GM10266 (cell line): ENCODE results near the gene TUBGCP6.

ENCODE experiments used
- DNase-seq: peaks from one replicate; pipeline ENCODE4 v3.0.0; 2012; ENCODE audit errors: extremely low spot score
- TF ChIP-seq, protein P1 (sequence below): IDR thresholded peaks from 2 replicates; pipeline ENCODE4 v1.5.1; 2012; ENCODE audit warnings: mild to moderate bottlenecking, low read depth; ENCODE audit not compliant: control insufficient read depth, insufficient read depth; ENCODE audit errors: missing control alignments

Gene TUBGCP6

DNA sequence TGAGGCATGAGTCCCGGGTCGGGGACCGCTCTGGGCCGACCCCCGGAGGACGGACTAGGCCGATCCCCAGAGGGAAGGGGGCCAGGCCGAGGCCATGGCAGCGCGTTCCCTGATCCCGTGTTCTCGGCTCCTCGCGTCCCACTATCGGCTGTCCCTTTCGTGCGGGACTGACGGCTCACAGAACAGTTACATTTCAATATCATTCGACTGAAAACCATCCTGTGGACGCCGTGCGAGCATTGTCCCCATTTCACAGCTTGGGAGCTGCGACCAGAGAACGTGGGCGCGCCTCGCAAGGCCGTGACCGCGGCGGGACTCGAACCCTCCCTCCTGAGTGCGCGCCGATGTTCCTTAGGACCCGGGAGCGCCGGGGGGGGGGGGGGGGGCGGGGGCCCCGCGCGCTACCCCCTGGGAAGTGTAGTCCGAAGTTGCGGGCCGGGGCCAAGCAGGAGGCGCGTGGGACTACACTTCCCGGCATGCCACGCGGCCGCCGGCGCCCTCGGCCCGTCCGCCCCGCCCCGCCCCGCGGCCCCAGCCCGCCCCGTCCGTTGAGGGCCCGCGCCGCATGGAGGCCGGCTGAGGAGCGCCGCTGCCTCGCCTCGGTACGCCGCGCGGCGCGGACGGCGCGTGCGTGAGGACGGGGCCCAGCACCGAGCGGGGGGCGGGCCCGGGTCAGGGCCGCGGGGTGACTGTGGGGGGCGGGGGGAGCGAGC is 59.3 kb downstream of the TUBGCP6 start, which contains the start of gene TRABD:
TRABD (plus strand) TSS at position 539 of the 713 bp plus-strand sequence. CDS start 7,148 bp downstream, outside the sequence.
- peak; percentile 99 for DNase-seq
- TF ChIP-seq, protein P1, sequence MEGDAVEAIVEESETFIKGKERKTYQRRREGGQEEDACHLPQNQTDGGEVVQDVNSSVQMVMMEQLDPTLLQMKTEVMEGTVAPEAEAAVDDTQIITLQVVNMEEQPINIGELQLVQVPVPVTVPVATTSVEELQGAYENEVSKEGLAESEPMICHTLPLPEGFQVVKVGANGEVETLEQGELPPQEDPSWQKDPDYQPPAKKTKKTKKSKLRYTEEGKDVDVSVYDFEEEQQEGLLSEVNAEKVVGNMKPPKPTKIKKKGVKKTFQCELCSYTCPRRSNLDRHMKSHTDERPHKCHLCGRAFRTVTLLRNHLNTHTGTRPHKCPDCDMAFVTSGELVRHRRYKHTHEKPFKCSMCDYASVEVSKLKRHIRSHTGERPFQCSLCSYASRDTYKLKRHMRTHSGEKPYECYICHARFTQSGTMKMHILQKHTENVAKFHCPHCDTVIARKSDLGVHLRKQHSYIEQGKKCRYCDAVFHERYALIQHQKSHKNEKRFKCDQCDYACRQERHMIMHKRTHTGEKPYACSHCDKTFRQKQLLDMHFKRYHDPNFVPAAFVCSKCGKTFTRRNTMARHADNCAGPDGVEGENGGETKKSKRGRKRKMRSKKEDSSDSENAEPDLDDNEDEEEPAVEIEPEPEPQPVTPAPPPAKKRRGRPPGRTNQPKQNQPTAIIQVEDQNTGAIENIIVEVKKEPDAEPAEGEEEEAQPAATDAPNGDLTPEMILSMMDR = no peak

DNA sequence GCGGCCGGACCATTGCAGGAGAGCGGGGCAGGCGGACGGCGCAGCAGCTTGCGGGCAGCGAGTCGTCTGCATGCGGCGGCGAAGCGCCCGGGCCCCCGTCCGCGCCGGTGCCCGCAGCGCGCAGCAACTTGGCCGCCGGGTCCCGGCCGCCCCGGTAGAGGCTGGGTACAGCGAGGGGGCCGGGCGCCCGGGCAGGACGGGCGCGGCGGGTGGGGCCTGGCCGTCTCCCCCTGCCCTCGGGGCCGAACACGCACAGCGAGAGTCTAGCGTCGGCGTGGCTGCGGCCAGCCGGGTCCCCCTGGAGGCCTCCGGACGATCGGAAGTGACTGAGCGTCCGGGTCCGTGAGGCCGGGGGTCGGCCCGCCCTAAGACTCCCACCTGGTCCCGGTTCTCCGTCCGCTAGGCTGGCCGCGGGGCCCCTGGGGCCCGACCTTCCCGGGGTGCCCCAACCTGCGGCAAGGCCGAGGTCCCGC is 59.9 kb downstream of the TUBGCP6 start:
- TF ChIP-seq, protein P1 = no peak

DNA sequence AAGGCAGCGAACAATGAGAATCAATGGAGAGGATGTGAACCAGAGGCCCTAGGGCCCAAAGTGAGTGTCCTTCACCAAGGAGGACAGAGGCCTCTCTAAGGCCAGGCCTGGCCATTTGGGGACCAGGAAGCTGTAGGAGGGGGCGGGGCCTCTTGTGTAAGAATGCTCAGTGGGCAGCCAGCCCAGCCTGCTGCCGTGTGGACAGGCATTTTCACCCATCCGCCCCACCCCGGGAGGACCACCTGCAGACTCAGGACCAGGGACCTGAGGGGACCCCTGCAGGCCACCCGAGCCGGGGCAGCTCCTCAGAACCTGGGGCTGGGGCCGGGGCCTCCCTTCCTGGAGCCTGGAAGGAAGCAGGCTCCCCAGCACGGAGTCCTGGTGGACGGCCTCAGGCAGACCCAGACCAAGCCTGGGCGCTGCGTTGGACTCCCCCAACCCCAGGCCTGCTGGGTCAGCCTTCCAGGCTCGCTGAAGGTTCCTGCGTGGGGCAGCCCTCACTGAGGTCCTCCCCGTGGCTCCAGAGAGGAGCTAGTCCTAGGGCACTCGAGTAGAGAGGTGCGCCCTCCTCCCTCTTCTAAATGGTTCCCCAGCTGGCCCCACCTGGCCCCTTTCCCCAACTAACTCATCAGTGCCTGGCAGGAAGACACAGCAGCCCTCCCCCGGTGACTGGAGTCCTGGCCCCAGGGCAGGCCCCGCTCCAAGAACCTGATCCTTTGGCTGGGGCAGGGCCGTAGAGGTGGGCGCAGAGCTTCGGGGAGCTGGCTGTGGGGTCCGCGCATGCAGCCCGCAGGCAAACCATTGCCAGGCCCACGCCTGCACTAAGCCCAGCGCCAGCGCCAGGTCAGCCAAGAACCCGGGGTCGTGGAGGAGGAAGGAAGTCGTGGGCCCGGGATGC is 60.6 kb downstream of the TUBGCP6 start:
- no peak for DNase-seq
- TF ChIP-seq, protein P1 = no peak

More for the DNA sequence above, 59.9 kb downstream of the TUBGCP6 start:
- DNase-seq = no peak

DNA sequence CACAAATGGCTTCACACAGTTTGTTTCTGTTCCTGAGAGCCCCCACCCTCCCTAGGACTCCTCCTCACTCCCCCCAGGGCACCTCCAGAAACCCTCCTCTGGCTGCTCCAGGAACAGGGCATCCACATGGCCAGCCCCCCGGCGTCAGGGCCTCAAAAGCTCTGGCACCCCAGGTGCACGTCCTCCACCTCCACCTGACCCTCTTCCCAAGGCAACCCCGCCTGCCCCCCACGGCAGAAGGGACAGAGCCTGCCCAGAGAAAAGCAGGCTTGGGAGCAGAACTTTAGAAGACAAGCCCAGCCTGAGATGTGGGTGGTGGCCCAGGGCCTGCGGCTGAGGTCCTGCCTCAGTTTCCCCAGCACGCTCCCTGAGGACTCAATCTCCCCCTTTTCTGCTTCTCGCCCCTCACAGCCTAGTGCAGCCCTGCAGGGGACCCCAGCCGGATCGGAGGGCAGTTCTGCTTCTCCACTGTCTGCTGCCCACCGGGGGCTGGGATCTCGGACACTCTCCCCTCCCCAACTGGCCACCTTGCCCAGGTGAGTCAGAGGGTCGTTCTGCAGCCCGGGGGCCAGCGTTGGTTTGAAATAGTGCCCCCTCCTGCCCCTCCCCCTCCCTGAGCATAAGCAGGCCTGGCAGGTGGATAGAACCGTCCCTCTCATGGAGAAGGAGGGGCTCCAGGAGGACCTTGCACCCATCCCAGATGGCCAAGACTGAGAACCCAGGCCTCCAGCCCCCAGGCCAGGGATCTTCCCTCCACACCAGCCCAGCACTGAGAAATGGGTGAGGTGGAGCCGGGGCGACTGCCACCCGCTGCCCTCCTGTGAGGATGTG is 61.5 kb downstream of the TUBGCP6 start:
- TF ChIP-seq, protein P1 = no peak

DNA sequence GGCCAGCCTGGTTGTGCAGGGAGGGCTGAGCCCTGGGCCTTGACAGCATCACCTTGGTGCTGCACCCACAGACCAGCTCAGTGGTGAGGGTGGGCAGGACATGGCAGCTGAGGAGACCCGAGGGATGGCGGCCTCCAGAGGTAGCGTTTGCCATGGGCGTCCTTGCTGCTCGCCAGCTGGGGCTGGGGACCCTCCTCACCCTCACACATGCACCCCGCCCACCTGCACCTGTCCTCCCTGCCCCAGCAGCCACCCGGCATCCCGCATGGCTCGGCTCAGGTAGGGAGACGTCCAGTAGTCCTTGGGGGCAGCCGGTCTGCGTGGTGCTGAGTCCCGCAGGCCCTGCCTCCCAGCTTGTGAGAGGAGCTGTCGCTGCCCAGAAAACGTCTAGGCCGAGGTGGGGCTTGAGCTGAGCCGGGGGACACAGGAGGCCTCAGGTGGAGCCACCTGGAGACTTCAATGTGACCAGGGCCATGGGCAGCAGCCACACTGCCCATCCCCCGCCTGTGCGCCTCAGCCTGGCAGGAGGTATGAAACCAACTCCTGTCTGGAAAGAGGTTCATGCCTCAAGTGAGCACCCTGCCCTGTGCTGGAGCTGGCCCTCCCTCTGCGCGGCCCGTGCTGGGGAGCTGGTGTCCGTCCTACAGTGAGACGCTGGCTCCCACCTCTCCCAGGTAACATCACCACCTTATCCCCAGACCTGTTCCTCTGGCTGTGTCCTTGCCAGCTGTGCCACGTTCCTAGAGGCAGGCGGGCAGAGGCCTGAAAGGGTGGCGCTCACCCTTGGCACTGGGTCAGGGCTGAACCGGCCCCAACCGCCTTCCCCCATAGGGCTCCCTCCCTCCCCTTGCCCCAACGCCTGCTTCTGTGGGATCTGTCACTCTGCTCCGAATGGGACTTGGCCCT is 62.4 kb downstream of the TUBGCP6 start:
- TF ChIP-seq, protein P1 = no peak

More for the DNA sequence above, 61.5 kb downstream of the TUBGCP6 start:
- DNase-seq = no peak

DNA sequence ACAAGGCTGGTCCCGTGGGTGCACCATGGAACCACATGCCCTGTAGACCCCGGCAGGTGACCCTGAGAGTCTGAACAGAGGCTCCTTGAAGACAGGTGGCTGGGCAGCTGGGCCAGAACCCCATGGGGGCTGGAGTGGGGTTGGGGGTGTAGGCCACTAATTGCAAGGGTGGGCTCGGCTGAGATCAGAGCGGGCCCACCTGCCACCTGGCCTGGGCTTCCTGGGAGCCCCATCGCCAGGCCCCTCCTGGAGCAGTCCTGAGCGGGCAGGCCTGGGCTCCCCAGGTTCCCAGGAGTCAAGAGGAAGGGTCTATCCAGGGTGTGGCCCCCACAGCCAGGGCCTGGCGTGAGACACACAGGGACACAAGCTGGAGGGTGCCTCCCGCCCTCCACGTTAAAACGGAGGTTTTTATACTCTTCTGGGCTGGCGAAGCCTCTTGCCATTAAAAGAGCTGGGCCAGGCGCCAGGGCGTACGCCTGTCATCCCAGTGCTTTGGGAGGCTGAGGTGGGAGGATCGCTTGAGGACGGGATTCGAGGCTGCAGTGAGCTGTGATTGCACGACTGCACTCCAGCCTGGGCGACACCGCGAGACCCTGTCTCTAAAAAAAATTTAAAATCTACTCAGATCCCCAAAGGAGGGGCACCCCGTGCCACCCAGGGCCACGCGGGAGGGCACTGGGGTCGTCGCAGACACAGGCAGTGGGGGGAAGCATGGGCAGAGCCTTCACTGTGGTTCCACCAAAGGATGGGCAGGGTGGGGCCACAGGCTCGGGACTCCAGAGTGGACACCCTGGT is 63.9 kb downstream of the TUBGCP6 start:
- TF ChIP-seq, protein P1 = no peak
- no peak for DNase-seq

More for the DNA sequence above, 62.4 kb downstream of the TUBGCP6 start:
- DNase-seq = no peak
